ENCODE data around the gene BIN2.

- TF ChIP-seq, protein P1, sequence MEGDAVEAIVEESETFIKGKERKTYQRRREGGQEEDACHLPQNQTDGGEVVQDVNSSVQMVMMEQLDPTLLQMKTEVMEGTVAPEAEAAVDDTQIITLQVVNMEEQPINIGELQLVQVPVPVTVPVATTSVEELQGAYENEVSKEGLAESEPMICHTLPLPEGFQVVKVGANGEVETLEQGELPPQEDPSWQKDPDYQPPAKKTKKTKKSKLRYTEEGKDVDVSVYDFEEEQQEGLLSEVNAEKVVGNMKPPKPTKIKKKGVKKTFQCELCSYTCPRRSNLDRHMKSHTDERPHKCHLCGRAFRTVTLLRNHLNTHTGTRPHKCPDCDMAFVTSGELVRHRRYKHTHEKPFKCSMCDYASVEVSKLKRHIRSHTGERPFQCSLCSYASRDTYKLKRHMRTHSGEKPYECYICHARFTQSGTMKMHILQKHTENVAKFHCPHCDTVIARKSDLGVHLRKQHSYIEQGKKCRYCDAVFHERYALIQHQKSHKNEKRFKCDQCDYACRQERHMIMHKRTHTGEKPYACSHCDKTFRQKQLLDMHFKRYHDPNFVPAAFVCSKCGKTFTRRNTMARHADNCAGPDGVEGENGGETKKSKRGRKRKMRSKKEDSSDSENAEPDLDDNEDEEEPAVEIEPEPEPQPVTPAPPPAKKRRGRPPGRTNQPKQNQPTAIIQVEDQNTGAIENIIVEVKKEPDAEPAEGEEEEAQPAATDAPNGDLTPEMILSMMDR (conservative IDR thresholded peaks at IDR 0.05), result no peak
- TF ChIP-seq EZH2 (IDR thresholded peaks at IDR 0.05; ENCODE audit: low read depth), result no peak
Observed at GRCh38 chr12:51346581-51346980, 22.6 kb upstream of the BIN2 start, which contains the start of gene CELA1.

All from PC-9 (cell line).